B cell (primary cell): ENCODE data around the gene TRABD2B. TPM values are rescaled to one million over a fixed set of nuclear protein-coding genes. Genes with fewer than 3 reads are reported as not detected.

ENCODE experiments used
- ATAC-seq: fragments of 200-7000 bp; cut with Tn5 transposase; one replicate; pipeline ENCODE4 v1.10.0; 2021; ENCODE audit warnings: low read depth, mild to moderate bottlenecking, moderate number of reproducible peaks, moderate library complexity
- CTCF ChIA-PET: fragments of 350-600 bp; sonication (Branson Sonifier 250); formaldehyde crosslinking; loops from one replicate; lab custom pipeline; 2021; ENCODE audit warnings: antibody characterized with exemption, inconsistent platforms; lab: Charles Lee
- POLR2A ChIA-PET: fragments of 350-600 bp; sonication (Branson Sonifier 250); formaldehyde crosslinking; loops from one replicate; lab custom pipeline; 2021; ENCODE audit warnings: antibody characterized with exemption; lab: Charles Lee
- DNase-seq: peaks from one replicate; pipeline ENCODE4 v3.0.0; 2013
- H2AFZ ChIP-seq: 2 replicates; pipeline ENCODE4 v1.6.1; 2012; ENCODE audit warnings: mild to moderate bottlenecking, low read depth, low read length; ENCODE audit not compliant: insufficient read depth, poor library complexity, severe bottlenecking
- H3K27ac ChIP-seq, 2 donors: 1 replicate in 1 of 2; 2 replicates in 1 of 2; pipeline ENCODE4 v1.5.1; 2012 to 2013; ENCODE audit warnings: low read length in 2 of 2, mild to moderate bottlenecking in 2 of 2, moderate library complexity in 1 of 2
- H3K27me3 ChIP-seq, 4 experiments: fragments of 200-600 bp in 1 of 4; sonication (generic) in 1 of 4; replicated peaks in 1 of 4; 1 replicate in 2 of 4; 2 replicates in 2 of 4; pipeline versions ENCODE4 v1.6.1 to v1.7.0; 2013 to 2016; ENCODE audit warnings: low read length in 3 of 4, mild to moderate bottlenecking in 2 of 4, mixed read lengths in 1 of 4, moderate library complexity in 1 of 4; ENCODE audit not compliant: insufficient read depth in 4 of 4, control insufficient read depth in 3 of 4; ENCODE audit errors: control extremely low read depth in 1 of 4
- H3K36me3 ChIP-seq, 2 experiments: replicated peaks in 1 of 2; 1 replicate in 1 of 2; 2 replicates in 1 of 2; pipeline versions ENCODE4 v1.6.1 to v1.7.1; 2013; ENCODE audit warnings: low read length in 1 of 2; ENCODE audit not compliant: insufficient read depth in 2 of 2, control insufficient read depth in 1 of 2; ENCODE audit errors: control extremely low read depth in 1 of 2, extremely low read depth in 1 of 2
- H3K4me1 ChIP-seq, 2 donors: fragments of 200-600 bp in 1 of 2; sonication (generic) in 1 of 2; 1 replicate in 1 of 2; 2 replicates in 1 of 2; pipeline versions ENCODE4 v1.5.1 to v1.6.1; 2013 to 2017; ENCODE audit warnings: low read length in 2 of 2; ENCODE audit not compliant: control insufficient read depth in 2 of 2, insufficient read depth in 2 of 2
- H3K4me2 ChIP-seq: replicated peaks from 2 replicates; pipeline ENCODE3; 2012; ENCODE audit warnings: mild to moderate bottlenecking, low read depth, low read length; ENCODE audit not compliant: poor library complexity, severe bottlenecking
- H3K4me3 ChIP-seq, 5 experiments: fragments of 200-600 bp in 1 of 5; sonication (generic) in 1 of 5; 1 replicate in 3 of 5; 2 replicates in 2 of 5; pipeline versions ENCODE4 v1.5.1 to v1.7.0; 2011 to 2016; ENCODE audit warnings: low read length in 4 of 5, mild to moderate bottlenecking in 4 of 5, low read depth in 2 of 5, control low read depth in 1 of 5, moderate library complexity in 1 of 5; ENCODE audit not compliant: insufficient read depth in 1 of 5; ENCODE audit errors: control extremely low read depth in 1 of 5, extremely low read depth in 1 of 5
- H3K79me2 ChIP-seq: fragments of 200-600 bp; sonication (generic); one replicate; pipeline ENCODE4 v1.6.0; 2016; ENCODE audit warnings: low read length; ENCODE audit not compliant: control insufficient read depth, insufficient read depth
- H3K9ac ChIP-seq: fragments of 200-600 bp; sonication (generic); 2 replicates; pipeline ENCODE4 v1.6.1; 2017; ENCODE audit warnings: mild to moderate bottlenecking, low read length, moderate library complexity
- H3K9me3 ChIP-seq, 3 donors: one replicate each; pipeline versions ENCODE4 v1.6.1 to v1.7.1; 2013; ENCODE audit warnings: low read length in 2 of 3; ENCODE audit not compliant: control insufficient read depth in 2 of 3, insufficient read depth in 1 of 3; ENCODE audit errors: control extremely low read depth in 1 of 3
- H4K20me1 ChIP-seq: 2 replicates; pipeline ENCODE4 v1.6.0; 2012; ENCODE audit warnings: mild to moderate bottlenecking, low read length; ENCODE audit not compliant: insufficient read depth, control insufficient read depth, poor library complexity, severe bottlenecking
- H3K27ac Mint-ChIP-seq: one replicate; pipeline ENCODE4 v1.8.0; 2021; ENCODE audit warnings: mixed read lengths
- H3K27me3 Mint-ChIP-seq: one replicate; pipeline ENCODE4 v1.8.0; 2021; ENCODE audit warnings: mixed read lengths
- H3K4me1 Mint-ChIP-seq: one replicate; pipeline ENCODE4 v1.8.0; 2021; ENCODE audit warnings: mixed read lengths
- H3K4me3 Mint-ChIP-seq: one replicate; pipeline ENCODE4 v1.8.0; 2021; ENCODE audit warnings: mixed read lengths
- H3K9me3 Mint-ChIP-seq: one replicate; pipeline ENCODE4 v1.8.0; 2022; ENCODE audit warnings: mixed read lengths; ENCODE audit not compliant: insufficient read depth
- EZH2 ChIP-seq: IDR thresholded peaks from 2 replicates; pipeline ENCODE4 v1.6.1; 2012; ENCODE audit warnings: borderline replicate concordance, low read depth, mild to moderate bottlenecking, moderate library complexity, low read length; ENCODE audit not compliant: insufficient read depth, poor library complexity, severe bottlenecking
- WGBS: methylation state at CpG from one replicate; pipeline ENCODE4 v1.1.5; 2013; ENCODE audit warnings: missing lambda C conversion rate; ENCODE audit not compliant: insufficient coverage; 5-methylcytosine and 5-hydroxymethylcytosine counted together
- intact Hi-C: fragments of 100-400 bp; cut with micrococcal nuclease; formaldehyde crosslinking; loops from one replicate; pipeline ENCODE4 v1.10.0; 2022
- polyA plus RNA-seq: library from polyadenylated mRNA; depleted of rRNA; stranded (reverse); fragments of >200 nt; gene quantifications from 2 replicates; pipeline ENCODE4 v1.2.3, GENCODE V29; 2012
- total RNA-seq, 2 donors: library from RNA; stranded (reverse); fragments of 120-200 nt in 1 of 2; gene quantifications; 1 replicate in 1 of 2; 2 replicates in 1 of 2; pipeline versions ENCODE4 v1.2.3 to v1.2.4, GENCODE V29; 2013 to 2022
- TF ChIP-seq, protein P1 (sequence below): fragments of 200-600 bp; IDR thresholded peaks from one replicate; pipeline ENCODE4 v1.8.0; 2022; ENCODE audit warnings: antibody characterized with exemption, mild to moderate bottlenecking

The TRABD2B gene
- total and polyA plus RNA-seq, 2 donors (not counting 1 experiment from before 2014, with no cell fraction given) = not detected

DNA sequence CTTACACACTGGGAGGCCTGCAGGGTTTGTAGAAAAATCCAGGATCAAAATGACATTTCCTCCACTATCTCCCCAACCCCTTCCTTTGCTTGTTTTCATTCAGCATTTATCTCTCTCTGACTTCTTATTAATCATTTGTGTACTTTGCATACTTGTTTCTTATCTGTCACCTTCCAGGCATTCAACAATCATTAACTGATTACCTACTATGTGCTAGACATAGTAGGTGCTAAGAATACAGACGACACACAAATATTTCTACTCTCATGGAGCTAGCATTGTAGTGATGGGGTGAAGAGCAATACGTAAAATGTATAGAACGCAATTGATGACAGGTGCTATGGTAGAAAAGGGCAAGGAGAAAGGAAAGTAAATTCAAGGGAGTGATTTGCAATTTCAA, 20.9 kb downstream of the TRABD2B start:
- H3K9ac ChIP-seq = no peak overlapping the region
- no peak overlapping the region for H3K4me2 ChIP-seq
- intact Hi-C loops = no loop called here
- H3K27ac ChIP-seq = no peak overlapping the region
- H4K20me1 ChIP-seq = no peaks in the 10 kb centered on the region
- ChIA-PET POLR2A (no interaction called here), CTCF (no interaction called here)
- no peak for DNase-seq
- H3K36me3 ChIP-seq = no peaks in the 10 kb centered on the region
- no peak overlapping the region for H2AFZ ChIP-seq
- 100% methylated on average over 2 of the region's 3 CpGs for WGBS
- H3K79me2 ChIP-seq = no peaks in the 10 kb centered on the region
- peaks cover 0 to 8% (median 0%) of the 10 kb centered on the region in 4 experiments for H3K27me3 ChIP-seq
- Mint-ChIP-seq H3K27ac (no peak overlapping the region), H3K27me3 (peaks cover 35% of the 10 kb centered on the region), H3K4me3 (no peak overlapping the region), H3K4me1 (no peaks in the 10 kb centered on the region), H3K9me3 (no peaks in the 10 kb centered on the region)
- ATAC-seq = no peak
- TF ChIP-seq EZH2 = no peak
- TF ChIP-seq, protein P1, sequence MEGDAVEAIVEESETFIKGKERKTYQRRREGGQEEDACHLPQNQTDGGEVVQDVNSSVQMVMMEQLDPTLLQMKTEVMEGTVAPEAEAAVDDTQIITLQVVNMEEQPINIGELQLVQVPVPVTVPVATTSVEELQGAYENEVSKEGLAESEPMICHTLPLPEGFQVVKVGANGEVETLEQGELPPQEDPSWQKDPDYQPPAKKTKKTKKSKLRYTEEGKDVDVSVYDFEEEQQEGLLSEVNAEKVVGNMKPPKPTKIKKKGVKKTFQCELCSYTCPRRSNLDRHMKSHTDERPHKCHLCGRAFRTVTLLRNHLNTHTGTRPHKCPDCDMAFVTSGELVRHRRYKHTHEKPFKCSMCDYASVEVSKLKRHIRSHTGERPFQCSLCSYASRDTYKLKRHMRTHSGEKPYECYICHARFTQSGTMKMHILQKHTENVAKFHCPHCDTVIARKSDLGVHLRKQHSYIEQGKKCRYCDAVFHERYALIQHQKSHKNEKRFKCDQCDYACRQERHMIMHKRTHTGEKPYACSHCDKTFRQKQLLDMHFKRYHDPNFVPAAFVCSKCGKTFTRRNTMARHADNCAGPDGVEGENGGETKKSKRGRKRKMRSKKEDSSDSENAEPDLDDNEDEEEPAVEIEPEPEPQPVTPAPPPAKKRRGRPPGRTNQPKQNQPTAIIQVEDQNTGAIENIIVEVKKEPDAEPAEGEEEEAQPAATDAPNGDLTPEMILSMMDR = no peak
- H3K4me1 ChIP-seq = no peaks in the 10 kb centered on the region
- H3K4me3 ChIP-seq = no peak overlapping the region
- H3K9me3 ChIP-seq = peaks cover 0 to 3% (median 0%) of the 10 kb centered on the region in 3 donors

GRCh38 chr1:47975302-47975921, 21.8 kb downstream of the TRABD2B start:
- Histone ChIP-seq H3K9ac (no peak overlapping the region), H3K4me1 (no peaks in the 10 kb centered on the region), H3K36me3 (no peaks in the 10 kb centered on the region), H3K9me3 (peaks cover 0 to under 1% (median 0%) of the 10 kb centered on the region in 3 donors), H4K20me1 (no peaks in the 10 kb centered on the region), H3K27ac (no peak overlapping the region), H3K4me2 (no peak overlapping the region), H3K27me3 (peaks cover 0 to 8% (median 0%) of the 10 kb centered on the region in 4 experiments), H3K79me2 (no peaks in the 10 kb centered on the region), H2AFZ (no peak overlapping the region), H3K4me3 (no peak overlapping the region)
- DNase-seq = no peak
- WGBS = 79% methylated on average over 2 of the region's 3 CpGs
- no peaks in the 10 kb centered on the region for H3K4me1 Mint-ChIP-seq
- no peaks in the 10 kb centered on the region for H3K9me3 Mint-ChIP-seq
- TF ChIP-seq, protein P1 = no peak
- TF ChIP-seq EZH2 = no peak
- ATAC-seq = no peak
- peaks cover 29% of the 10 kb centered on the region for H3K27me3 Mint-ChIP-seq
- no peak overlapping the region for H3K4me3 Mint-ChIP-seq
- ChIA-PET POLR2A (no interaction called here), CTCF (no interaction called here)
- H3K27ac Mint-ChIP-seq = no peak overlapping the region
- intact Hi-C loops = no loop called here
